ENCODE results near the gene PLXNA1. TPM values are rescaled to one million over a fixed set of nuclear protein-coding genes. Genes with fewer than 3 reads are reported as not detected.

The PLXNA1 gene
- total and polyA plus RNA-seq, 9 of the 15 experiments (the other 6 are each of a cell fraction or from before 2014, with no cell fraction given): 0.23 to 59.9 (median 16.8) TPM

DNA sequence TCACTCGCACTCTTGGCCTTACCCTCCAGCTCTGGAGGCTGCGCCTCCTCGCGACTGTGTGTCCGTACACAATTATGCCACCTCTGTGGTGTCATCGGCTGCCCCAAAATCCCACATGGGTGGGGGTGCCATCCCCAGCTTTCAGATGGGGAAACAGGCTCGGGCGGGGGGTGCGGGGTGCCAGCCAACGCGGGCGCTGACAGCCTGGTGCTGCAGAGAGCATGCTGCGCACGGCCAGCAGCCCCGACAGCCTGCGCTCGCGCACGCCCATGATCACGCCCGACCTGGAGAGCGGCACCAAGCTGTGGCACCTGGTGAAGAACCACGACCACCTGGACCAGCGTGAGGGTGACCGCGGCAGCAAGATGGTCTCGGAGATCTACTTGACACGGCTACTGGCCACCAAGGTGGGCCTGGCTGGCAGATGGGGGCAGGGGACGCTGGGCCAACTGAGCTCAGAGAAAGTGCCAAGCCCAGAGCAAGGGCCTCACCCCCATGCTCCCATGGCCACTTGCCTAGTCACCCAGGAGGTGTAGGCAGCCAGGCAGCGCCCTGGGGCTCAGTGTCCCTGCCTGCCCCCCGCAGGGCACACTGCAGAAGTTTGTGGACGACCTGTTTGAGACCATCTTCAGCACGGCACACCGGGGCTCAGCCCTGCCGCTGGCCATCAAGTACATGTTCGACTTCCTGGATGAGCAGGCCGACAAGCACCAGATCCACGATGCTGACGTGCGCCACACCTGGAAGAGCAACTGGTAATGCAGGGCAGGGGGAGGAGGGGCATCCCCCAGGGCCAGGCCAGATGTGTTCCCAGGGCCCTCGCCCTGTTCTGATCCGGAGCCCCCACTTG, 47.0 kb downstream of the PLXNA1 start:
- ATAC-seq (no peak), FAIRE-seq (no peak), DNase-seq (ENCODE audit: extremely low read depth in 1 of 4, low spot score in 3 of 4) (no peak)
- in situ Hi-C loops (cut with MboI): no loop called here
- CTCF ChIA-PET (ENCODE audit: low intra/inter-chr PET ratio): no interaction called here
- Histone ChIP-seq H3K4me2 (ENCODE audit: insufficient read depth, low read length) (no peak overlapping the region), H4K20me1 (replicated peaks; ENCODE audit: control insufficient read depth, insufficient read depth, low read length) (no peaks in the 10 kb centered on the region), H2AFZ (ENCODE audit: low read depth, low read length) (no peak overlapping the region), H3K79me2 (ENCODE audit: control insufficient read depth, insufficient read depth, low read length) (no peaks in the 10 kb centered on the region), H3K4me1 (replicated peaks in 1 of 2; ENCODE audit: control insufficient read depth in 2 of 2, insufficient read depth in 2 of 2, low read length in 2 of 2) (peaks cover 0 to 7% of the 10 kb centered on the region in 2 experiments; a peak in 3 of 5 replicates), H3K9me1 (ENCODE audit: control insufficient read depth, insufficient read depth, low read length) (no peaks in the 10 kb centered on the region), H3K9me3 (replicated peaks; ENCODE audit: control insufficient read depth, insufficient read depth, low read depth, low read length) (no peaks in the 10 kb centered on the region), H3K9ac (ENCODE audit: insufficient read depth in 1 of 2, low read depth in 2 of 2, low read length in 2 of 2) (no peak overlapping the region), H3K36me3 (ENCODE audit: control insufficient read depth, insufficient read depth, low read length) (peaks cover 76% of the 10 kb centered on the region; the same call in 2 of the 3 replicates), H3K4me3 (no peak overlapping the region), H3K27ac (ENCODE audit: extremely low read depth, low read depth, low read length) (no peak overlapping the region), H3K27me3 (ENCODE audit: control insufficient read depth in 2 of 2, insufficient read depth in 2 of 2, low read length in 2 of 2) (no peaks in the 10 kb centered on the region)
- intact Hi-C loops (cut with micrococcal nuclease): no loop called here
- WGBS (ENCODE audit: insufficient coverage, low coverage, missing lambda C conversion rate): 100% methylated on average over 6 of the region's 42 CpGs
- POLR2A ChIA-PET: no interaction called here
- BruUV-seq (replicated peaks): no TSS peak
- TF ChIP-seq POLR2G (IDR thresholded peaks at IDR 0.05; ENCODE audit: low read depth, low read length) (peak; percentile 45; the same call in 1 of the 2 replicates), FUS (optimal IDR thresholded peaks at IDR 0.05; ENCODE audit: low read depth, low read length) (no peak), RBM22 (IDR thresholded peaks at IDR 0.05; ENCODE audit: low read depth, low read length, poor library complexity, severe bottlenecking) (peak; percentile 37)

Data from K562 (cell line).